Heart left ventricle (tissue), 16 donors: Measurements from ENCODE around the gene INPP5K. TPM values are rescaled to one million over a fixed set of nuclear protein-coding genes. Genes with fewer than 3 reads are reported as not detected.

ENCODE experiments used
- ATAC-seq, 4 donors: fragments of 200-7000 bp; cut with Tn5 transposase; one replicate each; pipeline ENCODE4 v1.9.1; 2020 to 2022; ENCODE audit warnings: moderate library complexity in 4 of 4, mild to moderate bottlenecking in 3 of 4, moderate number of reproducible peaks in 1 of 4
- DNase-seq, 5 donors: peaks; one replicate each; pipeline ENCODE4 v3.0.0-alpha.2; 2020
- H3K27ac ChIP-seq, 12 donors: fragments of 200-600 bp; sonication (generic) in 4 of 12; one replicate each; pipeline versions ENCODE4 v1.5.0 to v1.8.0; 2016 to 2022; ENCODE audit warnings: mild to moderate bottlenecking in 2 of 12
- H3K27me3 ChIP-seq, 9 donors: fragments of 200-600 bp; sonication (generic) in 2 of 9; one replicate each; pipeline versions ENCODE4 v1.5.1 to v1.8.0; 2016 to 2022; ENCODE audit warnings: mild to moderate bottlenecking in 3 of 9
- H3K36me3 ChIP-seq, 9 donors: fragments of 200-600 bp; sonication (generic) in 2 of 9; one replicate each; pipeline versions ENCODE4 v1.5.0 to v1.8.0; 2018 to 2022; ENCODE audit warnings: mild to moderate bottlenecking in 2 of 9
- H3K4me1 ChIP-seq, 12 donors: fragments of 200-600 bp; sonication (generic) in 4 of 12; one replicate each; pipeline versions ENCODE4 v1.5.0 to v1.8.0; 2016 to 2022; ENCODE audit warnings: mild to moderate bottlenecking in 3 of 12
- H3K4me3 ChIP-seq, 12 donors: fragments of 200-600 bp; sonication (generic) in 4 of 12; one replicate each; pipeline versions ENCODE4 v1.5.0 to v1.8.0; 2017 to 2022; ENCODE audit warnings: mild to moderate bottlenecking in 9 of 12, moderate library complexity in 4 of 12
- H3K9me3 ChIP-seq, 12 donors: fragments of 200-600 bp; sonication (generic) in 4 of 12; one replicate each; pipeline versions ENCODE4 v1.5.0 to v1.8.0; 2016 to 2022; ENCODE audit warnings: mild to moderate bottlenecking in 1 of 12
- CTCF ChIP-seq, 12 donors: fragments of 200-600 bp; sonication (generic) in 4 of 12; IDR thresholded peaks; one replicate each; pipeline versions ENCODE4 v1.5.0 to v1.8.0; 2018 to 2022; ENCODE audit warnings: antibody characterized with exemption in 12 of 12, mild to moderate bottlenecking in 5 of 12
- POLR2A ChIP-seq, 2 donors: fragments of 450-650 bp; IDR thresholded peaks; one replicate each; pipeline ENCODE4 v1.6.1; 2017; ENCODE audit warnings: antibody characterized with exemption in 2 of 2, mild to moderate bottlenecking in 2 of 2, moderate library complexity in 2 of 2
- WGBS, 4 donors: extraction: QIAGEN DNeasy Blood & Tissue Kit in 2 of 4; methylation state at CpG; one replicate each; pipeline versions ENCODE4 v1.1.5 to v1.1.7; 2013 to 2018; 5-methylcytosine and 5-hydroxymethylcytosine counted together
- intact Hi-C, 10 donors: fragments of 100-400 bp; cut with DNase I; formaldehyde crosslinking; loops; one replicate each; pipeline versions ENCODE4 v1.11.1 to v1.14.2; 2022
- polyA plus RNA-seq, 2 donors: library from polyadenylated mRNA; stranded (reverse); fragments of 200-250 nt; gene quantifications; one replicate each; pipeline ENCODE4 v1.2.3, GENCODE V29; 2013
- total RNA-seq, 9 donors: library from RNA; depleted of rRNA in 2 of 9; stranded (reverse); fragments of >200 nt in 2 of 9; fragmentation: NEBNext Ultra II Directional in 3 of 9; extraction: Animal tissue kit (Norgen Biotek cat#: 25700) in 3 of 9; gene quantifications; one replicate each; pipeline versions ENCODE4 v1.1.0 to v1.2.4, GENCODE V29; 2016 to 2023
- donor health status: ischemic (EF 13 %, LVEDD 7.1; RV severe dilation, severe dysfunction).
- donor health status: healthy with polysubstance abuse.
- donor health status: DM: no; HTN: yes; CAD: no.
- donor health status: DM: no; HTN: no; CAD: no.
- donor health status: ischemic (EF 25% LVEDD 6.9; RV normal size, moderate dysfunction).
- donor health status: ischemic (EF 25% LVEDD 5.7; RV mildly dilated, moderate dysfunction).
- donor health status: healthy.
- donor health status: DM: yes; HTN: yes; CAD: no.
- donor health status: ischemic (EF 35%, LVEDD 5.7; RV mildly dilated, moderate dysfunction).
- donor health status: nonischemic (EF 11% LVEDD 7.7; RV severe dilation, severe dysfunction).
- donor health status: DM: yes; HTN: yes; CAD: no.
- donor health status: PGD.
- donor health status: ischemic (EF 29% LVEDD 5.4; RV normal size, mild dysfunction).
- donor health status: nonischemic (EF 23%, LVEDD 6.1; RV moderate dilation, normal function).

The INPP5K gene
- total and polyA plus RNA-seq, 11 donors, result 21.9 to 128 (median 33.4) TPM

GRCh38 chr17:1495265-1495989, 21.0 kb downstream of the INPP5K start:
- ATAC-seq (peak; percentile 52 to 68 (median 62)), DNase-seq (peak in 4 of 5 donors; percentile 63 to 85 (median 77))
- WGBS, 4 donors, result 52 to 65% (median 55%) methylated on average over 8 to 14 of the region's 14 CpGs
- no peaks in the 10 kb centered on the region for H3K9me3 ChIP-seq
- H3K27ac ChIP-seq, result peak overlapping the region; percentile 38 to 100 (median 99)
- H3K36me3 ChIP-seq, result peaks cover 0 to 50% (median 30%) of the 10 kb centered on the region in 9 donors
- H3K4me1 ChIP-seq, result peaks cover 9 to 76% (median 55%) of the 10 kb centered on the region in 12 donors
- TF ChIP-seq POLR2A (IDR thresholded peaks at IDR 0.05) (no peak), CTCF (IDR thresholded peaks at IDR 0.05) (no peak)
- peak overlapping the region in 1 of 12 donors; percentile 10 for H3K4me3 ChIP-seq
- intact Hi-C loops, result loop anchor here in 2 of 10 donors (1.0 to 2.0 kb wide), 2 partner anchors 10 to 15 kb away; no protein-coding TSS in a partner anchor
- H3K27me3 ChIP-seq, result no peaks in the 10 kb centered on the region

GRCh38 chr17:1494736-1495253, 21.6 kb downstream of the INPP5K start:
- 63 to 76% (median 71%) methylated on average over 9 to 11 of the region's 11 CpGs for WGBS, 4 donors
- Histone ChIP-seq H3K4me1 (peaks cover 9 to 82% (median 60%) of the 10 kb centered on the region in 12 donors), H3K4me3 (no peak overlapping the region), H3K9me3 (no peaks in the 10 kb centered on the region), H3K27ac (peak overlapping the region in 11 of 12 donors; percentile 5 to 100 (median 99)), H3K27me3 (no peaks in the 10 kb centered on the region), H3K36me3 (peaks cover 0 to 47% (median 29%) of the 10 kb centered on the region in 9 donors)
- ATAC-seq (no peak), DNase-seq (no peak)
- intact Hi-C loops, result loop anchor here in 6 of 10 donors (1.0 to 5.0 kb wide), 3 partner anchors 11 to 37 kb away; partner anchors contain the start of gene CRK (in 5 of the 6)
- TF ChIP-seq CTCF (IDR thresholded peaks at IDR 0.05) (no peak), POLR2A (IDR thresholded peaks at IDR 0.05) (no peak)

- H3K27ac ChIP-seq, result peak overlapping the region; percentile 5 to 100 (median 99)
Measured at GRCh38 chr17:1494203-1494602, 22.2 kb downstream of the INPP5K start.

More at GRCh38 chr17:1494203-1494602, 22.2 kb downstream of the INPP5K start:
- Histone ChIP-seq H3K36me3 (peaks cover 0 to 43% (median 24%) of the 10 kb centered on the region in 9 donors), H3K4me1 (peaks cover 9 to 88% (median 66%) of the 10 kb centered on the region in 12 donors), H3K4me3 (peak overlapping the region in 1 of 12 donors; percentile 24), H3K9me3 (no peaks in the 10 kb centered on the region), H3K27me3 (no peaks in the 10 kb centered on the region)
- intact Hi-C loops, result loop anchor here in 6 of 10 donors (2.0 to 5.0 kb wide), 2 partner anchors 17 to 37 kb away; partner anchors contain the start of gene CRK (in 5 of the 6)
- WGBS, 4 donors, result 88 to 90% (median 88%) methylated on average over 7 of the region's 7 CpGs
- ATAC-seq, result no peak
- TF ChIP-seq POLR2A (IDR thresholded peaks at IDR 0.05), result no peak
- TF ChIP-seq CTCF (IDR thresholded peaks at IDR 0.05), result no peak
- no peak for DNase-seq
